Measurements from ENCODE around the gene C10orf90.

The C10orf90 gene

GRCh38 chr10:126674741-126675515 lies 4.4 kb upstream of the C10orf90 start:
- CTCF ChIA-PET, result no interaction called here
- no peak overlapping the region for H3K27ac ChIP-seq (ENCODE audit: extremely low read depth, low read depth, low read length)
- no peak for TF ChIP-seq ZNF394 (tag by site-specific recombination; IDR thresholded peaks at IDR 0.05; ENCODE audit: borderline replicate concordance)
- TF ChIP-seq ZFHX2 (tag by site-specific recombination; conservative IDR thresholded peaks at IDR 0.05), result no peak
- no peak for TF ChIP-seq ZNF239 (tag by site-specific recombination; IDR thresholded peaks at IDR 0.05)
- TF ChIP-seq ZNF157 (tag by site-specific recombination; IDR thresholded peaks at IDR 0.05), result no peak
- TF ChIP-seq, protein P1, sequence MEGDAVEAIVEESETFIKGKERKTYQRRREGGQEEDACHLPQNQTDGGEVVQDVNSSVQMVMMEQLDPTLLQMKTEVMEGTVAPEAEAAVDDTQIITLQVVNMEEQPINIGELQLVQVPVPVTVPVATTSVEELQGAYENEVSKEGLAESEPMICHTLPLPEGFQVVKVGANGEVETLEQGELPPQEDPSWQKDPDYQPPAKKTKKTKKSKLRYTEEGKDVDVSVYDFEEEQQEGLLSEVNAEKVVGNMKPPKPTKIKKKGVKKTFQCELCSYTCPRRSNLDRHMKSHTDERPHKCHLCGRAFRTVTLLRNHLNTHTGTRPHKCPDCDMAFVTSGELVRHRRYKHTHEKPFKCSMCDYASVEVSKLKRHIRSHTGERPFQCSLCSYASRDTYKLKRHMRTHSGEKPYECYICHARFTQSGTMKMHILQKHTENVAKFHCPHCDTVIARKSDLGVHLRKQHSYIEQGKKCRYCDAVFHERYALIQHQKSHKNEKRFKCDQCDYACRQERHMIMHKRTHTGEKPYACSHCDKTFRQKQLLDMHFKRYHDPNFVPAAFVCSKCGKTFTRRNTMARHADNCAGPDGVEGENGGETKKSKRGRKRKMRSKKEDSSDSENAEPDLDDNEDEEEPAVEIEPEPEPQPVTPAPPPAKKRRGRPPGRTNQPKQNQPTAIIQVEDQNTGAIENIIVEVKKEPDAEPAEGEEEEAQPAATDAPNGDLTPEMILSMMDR (tag by site-specific recombination; IDR thresholded peaks at IDR 0.05), result no peak
- no peak for TF ChIP-seq ZNF791 (tag by site-specific recombination; IDR thresholded peaks at IDR 0.05)
- TF ChIP-seq, protein P2, sequence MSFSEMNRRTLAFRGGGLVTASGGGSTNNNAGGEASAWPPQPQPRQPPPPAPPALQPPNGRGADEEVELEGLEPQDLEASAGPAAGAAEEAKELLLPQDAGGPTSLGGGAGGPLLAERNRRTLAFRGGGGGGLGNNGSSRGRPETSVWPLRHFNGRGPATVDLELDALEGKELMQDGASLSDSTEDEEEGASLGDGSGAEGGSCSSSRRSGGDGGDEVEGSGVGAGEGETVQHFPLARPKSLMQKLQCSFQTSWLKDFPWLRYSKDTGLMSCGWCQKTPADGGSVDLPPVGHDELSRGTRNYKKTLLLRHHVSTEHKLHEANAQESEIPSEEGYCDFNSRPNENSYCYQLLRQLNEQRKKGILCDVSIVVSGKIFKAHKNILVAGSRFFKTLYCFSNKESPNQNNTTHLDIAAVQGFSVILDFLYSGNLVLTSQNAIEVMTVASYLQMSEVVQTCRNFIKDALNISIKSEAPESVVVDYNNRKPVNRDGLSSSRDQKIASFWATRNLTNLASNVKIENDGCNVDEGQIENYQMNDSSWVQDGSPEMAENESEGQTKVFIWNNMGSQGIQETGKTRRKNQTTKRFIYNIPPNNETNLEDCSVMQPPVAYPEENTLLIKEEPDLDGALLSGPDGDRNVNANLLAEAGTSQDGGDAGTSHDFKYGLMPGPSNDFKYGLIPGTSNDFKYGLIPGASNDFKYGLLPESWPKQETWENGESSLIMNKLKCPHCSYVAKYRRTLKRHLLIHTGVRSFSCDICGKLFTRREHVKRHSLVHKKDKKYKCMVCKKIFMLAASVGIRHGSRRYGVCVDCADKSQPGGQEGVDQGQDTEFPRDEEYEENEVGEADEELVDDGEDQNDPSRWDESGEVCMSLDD (tag by site-specific recombination; IDR thresholded peaks at IDR 0.05), result no peak
- no peak for TF ChIP-seq ZNF140 (tag by site-specific recombination; IDR thresholded peaks at IDR 0.05)
- no peak for TF ChIP-seq ZNF560 (tag by site-specific recombination; IDR thresholded peaks at IDR 0.05; ENCODE audit: borderline replicate concordance)
- no peak for TF ChIP-seq ZNF501 (tag by site-specific recombination; IDR thresholded peaks at IDR 0.05)
- no peak for TF ChIP-seq ZNF521 (tag by site-specific recombination; IDR thresholded peaks at IDR 0.05)
- no peaks in the 10 kb centered on the region for H3K9me3 ChIP-seq (ENCODE audit: control insufficient read depth, insufficient read depth, low read depth, low read length)
- H3K36me3 ChIP-seq (ENCODE audit: control insufficient read depth in 2 of 2, insufficient read depth in 1 of 2, low read length in 2 of 2), result no peaks in the 10 kb centered on the region
- no peaks in the 10 kb centered on the region for H3K4me1 ChIP-seq (ENCODE audit: control insufficient read depth, insufficient read depth, low read length)
- H3K4me3 ChIP-seq (ENCODE audit: low read depth, low read length), result no peak overlapping the region
- POLR2A ChIA-PET, result no interaction called here

DNA sequence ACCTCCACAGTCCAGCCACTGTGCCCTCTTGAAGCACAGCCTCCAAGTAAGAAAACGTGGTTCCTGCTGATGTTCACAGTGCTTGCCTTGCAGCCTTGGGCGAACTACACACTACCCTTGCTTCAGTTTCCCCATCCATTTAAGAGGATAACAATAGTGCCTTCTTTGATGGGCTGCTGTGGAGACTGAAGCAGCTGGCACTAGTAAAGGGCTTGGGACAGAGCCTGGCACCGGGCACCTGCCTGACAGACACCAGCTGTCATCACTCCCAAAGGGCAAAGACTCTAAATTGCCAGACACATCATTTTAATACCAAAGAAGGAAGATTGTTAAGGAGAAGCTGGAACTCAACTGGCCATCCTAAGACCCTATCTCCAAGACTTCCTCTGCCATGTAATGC lies 3.1 kb upstream of the C10orf90 start:
- H3K27ac ChIP-seq (ENCODE audit: extremely low read depth, low read depth, low read length), result no peak overlapping the region
- H3K36me3 ChIP-seq (ENCODE audit: control insufficient read depth in 2 of 2, insufficient read depth in 1 of 2, low read length in 2 of 2), result no peaks in the 10 kb centered on the region
- ChIA-PET CTCF (no interaction called here), POLR2A (no interaction called here)
- no peak for TF ChIP-seq ZNF239 (tag by site-specific recombination; IDR thresholded peaks at IDR 0.05)
- no peak for TF ChIP-seq KLF7 (tag by site-specific recombination; IDR thresholded peaks at IDR 0.05; ENCODE audit: borderline replicate concordance)
- no peaks in the 10 kb centered on the region for H3K9me3 ChIP-seq (ENCODE audit: control insufficient read depth, insufficient read depth, low read depth, low read length)
- no peaks in the 10 kb centered on the region for H3K4me1 ChIP-seq (ENCODE audit: control insufficient read depth, insufficient read depth, low read length)
- no peak overlapping the region for H3K4me3 ChIP-seq (ENCODE audit: low read depth, low read length)

- Histone ChIP-seq H3K4me1 (ENCODE audit: control insufficient read depth, insufficient read depth, low read length) (no peaks in the 10 kb centered on the region), H3K27ac (ENCODE audit: extremely low read depth, low read depth, low read length) (no peak overlapping the region), H3K9me3 (ENCODE audit: control insufficient read depth, insufficient read depth, low read depth, low read length) (no peaks in the 10 kb centered on the region), H3K36me3 (ENCODE audit: control insufficient read depth in 2 of 2, insufficient read depth in 1 of 2, low read length in 2 of 2) (no peaks in the 10 kb centered on the region), H3K4me3 (ENCODE audit: low read depth, low read length) (no peak overlapping the region)
- ChIA-PET POLR2A (no interaction called here), CTCF (interaction anchor here (0.8 kb wide), 1 partner anchor 73 kb away, joined by 3 read pairs; no protein-coding TSS in a partner anchor)
- TF ChIP-seq KLF9 (tag by site-specific recombination; IDR thresholded peaks at IDR 0.05; ENCODE audit: low read depth) (no peak), ZEB2 (tag by site-specific recombination; IDR thresholded peaks at IDR 0.05) (no peak), OVOL3 (tag by site-specific recombination; IDR thresholded peaks at IDR 0.05) (no peak), ZNF530 (tag by site-specific recombination; IDR thresholded peaks at IDR 0.05; ENCODE audit: low read depth) (no peak), ZNF2 (tag by site-specific recombination; IDR thresholded peaks at IDR 0.05) (no peak), ZNF776 (tag by site-specific recombination; IDR thresholded peaks at IDR 0.05; ENCODE audit: borderline replicate concordance) (no peak), ZNF677 (tag by site-specific recombination; IDR thresholded peaks at IDR 0.05) (no peak)
- TF ChIP-seq, protein P3, sequence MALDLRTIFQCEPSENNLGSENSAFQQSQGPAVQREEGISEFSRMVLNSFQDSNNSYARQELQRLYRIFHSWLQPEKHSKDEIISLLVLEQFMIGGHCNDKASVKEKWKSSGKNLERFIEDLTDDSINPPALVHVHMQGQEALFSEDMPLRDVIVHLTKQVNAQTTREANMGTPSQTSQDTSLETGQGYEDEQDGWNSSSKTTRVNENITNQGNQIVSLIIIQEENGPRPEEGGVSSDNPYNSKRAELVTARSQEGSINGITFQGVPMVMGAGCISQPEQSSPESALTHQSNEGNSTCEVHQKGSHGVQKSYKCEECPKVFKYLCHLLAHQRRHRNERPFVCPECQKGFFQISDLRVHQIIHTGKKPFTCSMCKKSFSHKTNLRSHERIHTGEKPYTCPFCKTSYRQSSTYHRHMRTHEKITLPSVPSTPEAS (tag by site-specific recombination; IDR thresholded peaks at IDR 0.05), result no peak
- TF ChIP-seq, protein P4, sequence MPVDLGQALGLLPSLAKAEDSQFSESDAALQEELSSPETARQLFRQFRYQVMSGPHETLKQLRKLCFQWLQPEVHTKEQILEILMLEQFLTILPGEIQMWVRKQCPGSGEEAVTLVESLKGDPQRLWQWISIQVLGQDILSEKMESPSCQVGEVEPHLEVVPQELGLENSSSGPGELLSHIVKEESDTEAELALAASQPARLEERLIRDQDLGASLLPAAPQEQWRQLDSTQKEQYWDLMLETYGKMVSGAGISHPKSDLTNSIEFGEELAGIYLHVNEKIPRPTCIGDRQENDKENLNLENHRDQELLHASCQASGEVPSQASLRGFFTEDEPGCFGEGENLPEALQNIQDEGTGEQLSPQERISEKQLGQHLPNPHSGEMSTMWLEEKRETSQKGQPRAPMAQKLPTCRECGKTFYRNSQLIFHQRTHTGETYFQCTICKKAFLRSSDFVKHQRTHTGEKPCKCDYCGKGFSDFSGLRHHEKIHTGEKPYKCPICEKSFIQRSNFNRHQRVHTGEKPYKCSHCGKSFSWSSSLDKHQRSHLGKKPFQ (tag by site-specific recombination; IDR thresholded peaks at IDR 0.05), result no peak
- TF ChIP-seq, protein P5, sequence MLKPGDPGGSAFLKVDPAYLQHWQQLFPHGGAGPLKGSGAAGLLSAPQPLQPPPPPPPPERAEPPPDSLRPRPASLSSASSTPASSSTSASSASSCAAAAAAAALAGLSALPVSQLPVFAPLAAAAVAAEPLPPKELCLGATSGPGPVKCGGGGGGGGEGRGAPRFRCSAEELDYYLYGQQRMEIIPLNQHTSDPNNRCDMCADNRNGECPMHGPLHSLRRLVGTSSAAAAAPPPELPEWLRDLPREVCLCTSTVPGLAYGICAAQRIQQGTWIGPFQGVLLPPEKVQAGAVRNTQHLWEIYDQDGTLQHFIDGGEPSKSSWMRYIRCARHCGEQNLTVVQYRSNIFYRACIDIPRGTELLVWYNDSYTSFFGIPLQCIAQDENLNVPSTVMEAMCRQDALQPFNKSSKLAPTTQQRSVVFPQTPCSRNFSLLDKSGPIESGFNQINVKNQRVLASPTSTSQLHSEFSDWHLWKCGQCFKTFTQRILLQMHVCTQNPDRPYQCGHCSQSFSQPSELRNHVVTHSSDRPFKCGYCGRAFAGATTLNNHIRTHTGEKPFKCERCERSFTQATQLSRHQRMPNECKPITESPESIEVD (tag by site-specific recombination; IDR thresholded peaks at IDR 0.05), result no peak
Observed at GRCh38 chr10:126671402-126671975, 996 bp upstream of the C10orf90 start.

Data from HEK293 (cell line).